A673 (cell line): ENCODE measurements around the gene SAMD11.

Experiments
- CTCF ChIP-seq: fragments of 300-800, 200-600 bp; sonication (generic); conservative IDR thresholded peaks from 2 replicates; pipeline ENCODE4 v1.5.1; 2017; ENCODE audit warnings: low read depth, mild to moderate bottlenecking, antibody characterized with exemption, low read length, moderate library complexity, mixed read lengths
- EZH2 ChIP-seq: fragments of 200-600 bp; sonication (generic); IDR thresholded peaks from 2 replicates; pipeline ENCODE4 v1.6.1; 2017; ENCODE audit warnings: borderline replicate concordance, low read depth, mild to moderate bottlenecking, mixed read lengths, antibody characterized with exemption, low read length; ENCODE audit not compliant: poor library complexity, severe bottlenecking

GRCh38 chr1:952201-952600 is 28.5 kb downstream of the SAMD11 start:
- TF ChIP-seq CTCF, result no peak
- no peak for TF ChIP-seq EZH2
